ENCODE data around the gene FTO.

Gene FTO

GRCh38 chr16:53937161-53937880 lies 233.4 kb downstream of the FTO start:
- no peak overlapping the region for H3K9ac ChIP-seq (ENCODE audit: low read depth, low read length, poor library complexity)
- no peak overlapping the region for H3K23ac ChIP-seq (ENCODE audit: low read depth, low read length, poor library complexity)
- no peak overlapping the region for H2BK12ac ChIP-seq (ENCODE audit: low read length)
- H3K36me3 ChIP-seq (replicated peaks in 1 of 2; ENCODE audit: control insufficient read depth in 2 of 2, insufficient read depth in 2 of 2, low read length in 2 of 2): peaks cover 0 to 13% of the 10 kb centered on the region in 2 donors
- no peak overlapping the region for H4K91ac ChIP-seq (ENCODE audit: low read depth, low read length, poor library complexity)
- peaks cover 0 to 21% (median 0%) of the 10 kb centered on the region in 3 experiments for H3K27me3 ChIP-seq (ENCODE audit: control insufficient read depth in 3 of 3, insufficient read depth in 3 of 3, low read depth in 1 of 3, low read length in 3 of 3)
- peaks cover 0 to 8% of the 10 kb centered on the region in 2 donors for H3K9me3 ChIP-seq (replicated peaks in 1 of 2; ENCODE audit: control insufficient read depth in 2 of 2, insufficient read depth in 1 of 2, low read depth in 1 of 2, low read length in 2 of 2)
- H3K79me1 ChIP-seq (ENCODE audit: low read depth, low read length): no peaks in the 10 kb centered on the region
- peaks cover 12 to 36% of the 10 kb centered on the region in 2 donors for H3K4me1 ChIP-seq (ENCODE audit: control insufficient read depth in 2 of 2, insufficient read depth in 1 of 2, low read depth in 1 of 2, low read length in 2 of 2)
- no peak overlapping the region for H2BK5ac ChIP-seq (ENCODE audit: low read length)
- H3K18ac ChIP-seq (ENCODE audit: low read length): no peak overlapping the region
- H3K4me2 ChIP-seq (ENCODE audit: insufficient read depth, low read length, poor library complexity, severe bottlenecking): no peak overlapping the region
- peak overlapping the region; percentile 5 for H3K27ac ChIP-seq (replicated peaks; ENCODE audit: low read length)
- no peak overlapping the region for H2BK15ac ChIP-seq (ENCODE audit: low read length)
- WGBS, 2 donors (ENCODE audit: extremely low coverage in 2 of 2, insufficient read length in 2 of 2, insufficient replicate concordance in 1 of 2): no CpG with 5 or more reads among the region's 10 CpGs
- H2AFZ ChIP-seq (ENCODE audit: low read length): no peak overlapping the region
- no peak overlapping the region for H2BK120ac ChIP-seq (ENCODE audit: low read depth, low read length)
- no peak overlapping the region for H3K4ac ChIP-seq (ENCODE audit: low read length)
- no peak overlapping the region for H4K8ac ChIP-seq (ENCODE audit: low read depth, low read length)
- H2AK5ac ChIP-seq (ENCODE audit: low read depth, low read length): no peak overlapping the region
- no peak overlapping the region for H3K14ac ChIP-seq (ENCODE audit: low read length)
- peak; percentile 63 for DNase-seq (ENCODE audit: low spot score)
- no peak overlapping the region for H3K4me3 ChIP-seq (ENCODE audit: low read length in 2 of 2)

GRCh38 chr16:53944025-53944424 lies 240.1 kb downstream of the FTO start:
- no CpG with 5 or more reads among the region's 2 CpGs for WGBS, 2 donors (ENCODE audit: extremely low coverage in 2 of 2, insufficient read length in 2 of 2, insufficient replicate concordance in 1 of 2)
- H3K14ac ChIP-seq (ENCODE audit: low read length): no peak overlapping the region
- no peak overlapping the region for H3K9ac ChIP-seq (ENCODE audit: low read depth, low read length, poor library complexity)
- H3K27ac ChIP-seq (replicated peaks; ENCODE audit: low read length): no peak overlapping the region
- H2AK5ac ChIP-seq (ENCODE audit: low read depth, low read length): no peak overlapping the region
- H3K9me3 ChIP-seq (replicated peaks in 1 of 2; ENCODE audit: control insufficient read depth in 2 of 2, insufficient read depth in 1 of 2, low read depth in 1 of 2, low read length in 2 of 2): no peaks in the 10 kb centered on the region
- H3K4me2 ChIP-seq (ENCODE audit: insufficient read depth, low read length, poor library complexity, severe bottlenecking): no peak overlapping the region
- no peak overlapping the region for H3K4me3 ChIP-seq (ENCODE audit: low read length in 2 of 2)
- no peak overlapping the region for H3K4ac ChIP-seq (ENCODE audit: low read length)
- no peak for DNase-seq (ENCODE audit: low spot score)
- no peaks in the 10 kb centered on the region for H3K79me1 ChIP-seq (ENCODE audit: low read depth, low read length)
- no peak overlapping the region for H2BK15ac ChIP-seq (ENCODE audit: low read length)
- no peak overlapping the region for H2BK12ac ChIP-seq (ENCODE audit: low read length)
- no peak overlapping the region for H4K91ac ChIP-seq (ENCODE audit: low read depth, low read length, poor library complexity)
- H2BK120ac ChIP-seq (ENCODE audit: low read depth, low read length): no peak overlapping the region
- H3K27me3 ChIP-seq (ENCODE audit: control insufficient read depth in 3 of 3, insufficient read depth in 3 of 3, low read depth in 1 of 3, low read length in 3 of 3): peaks cover 0 to 23% (median 0%) of the 10 kb centered on the region in 3 experiments
- no peaks in the 10 kb centered on the region for H3K4me1 ChIP-seq (ENCODE audit: control insufficient read depth in 2 of 2, insufficient read depth in 1 of 2, low read depth in 1 of 2, low read length in 2 of 2)
- H2AFZ ChIP-seq (ENCODE audit: low read length): no peak overlapping the region
- no peaks in the 10 kb centered on the region for H3K36me3 ChIP-seq (replicated peaks in 1 of 2; ENCODE audit: control insufficient read depth in 2 of 2, insufficient read depth in 2 of 2, low read length in 2 of 2)
- H2BK5ac ChIP-seq (ENCODE audit: low read length): no peak overlapping the region
- no peak overlapping the region for H3K18ac ChIP-seq (ENCODE audit: low read length)
- no peak overlapping the region for H3K23ac ChIP-seq (ENCODE audit: low read depth, low read length, poor library complexity)
- H4K8ac ChIP-seq (ENCODE audit: low read depth, low read length): no peak overlapping the region

- Histone ChIP-seq H2BK12ac (ENCODE audit: low read length) (no peak overlapping the region), H2AFZ (ENCODE audit: low read length) (no peak overlapping the region), H3K9ac (ENCODE audit: low read depth, low read length, poor library complexity) (no peak overlapping the region), H3K4me2 (ENCODE audit: insufficient read depth, low read length, poor library complexity, severe bottlenecking) (no peak overlapping the region), H3K4me1 (ENCODE audit: control insufficient read depth in 2 of 2, insufficient read depth in 1 of 2, low read depth in 1 of 2, low read length in 2 of 2) (no peaks in the 10 kb centered on the region), H3K4ac (ENCODE audit: low read length) (no peak overlapping the region), H3K27me3 (ENCODE audit: control insufficient read depth in 3 of 3, insufficient read depth in 3 of 3, low read depth in 1 of 3, low read length in 3 of 3) (peaks cover 0 to 21% (median 0%) of the 10 kb centered on the region in 3 experiments), H3K18ac (ENCODE audit: low read length) (no peak overlapping the region), H3K36me3 (replicated peaks in 1 of 2; ENCODE audit: control insufficient read depth in 2 of 2, insufficient read depth in 2 of 2, low read length in 2 of 2) (no peaks in the 10 kb centered on the region), H3K27ac (replicated peaks; ENCODE audit: low read length) (no peak overlapping the region), H2BK120ac (ENCODE audit: low read depth, low read length) (no peak overlapping the region), H3K23ac (ENCODE audit: low read depth, low read length, poor library complexity) (no peak overlapping the region), H4K91ac (ENCODE audit: low read depth, low read length, poor library complexity) (no peak overlapping the region), H3K14ac (ENCODE audit: low read length) (no peak overlapping the region), H3K79me1 (ENCODE audit: low read depth, low read length) (no peaks in the 10 kb centered on the region), H2AK5ac (ENCODE audit: low read depth, low read length) (no peak overlapping the region), H3K4me3 (ENCODE audit: low read length in 2 of 2) (no peak overlapping the region), H2BK15ac (ENCODE audit: low read length) (no peak overlapping the region), H2BK5ac (ENCODE audit: low read length) (no peak overlapping the region), H3K9me3 (replicated peaks in 1 of 2; ENCODE audit: control insufficient read depth in 2 of 2, insufficient read depth in 1 of 2, low read depth in 1 of 2, low read length in 2 of 2) (no peaks in the 10 kb centered on the region), H4K8ac (ENCODE audit: low read depth, low read length) (no peak overlapping the region)
- no CpG with 5 or more reads among the region's 2 CpGs for WGBS, 2 donors (ENCODE audit: extremely low coverage in 2 of 2, insufficient read length in 2 of 2, insufficient replicate concordance in 1 of 2)
- peak; percentile 50 for DNase-seq (ENCODE audit: low spot score)
Measured at GRCh38 chr16:53945996-53946395, 242.0 kb downstream of the FTO start.

- Histone ChIP-seq H4K8ac (ENCODE audit: low read depth, low read length) (no peak overlapping the region), H2BK12ac (ENCODE audit: low read length) (no peak overlapping the region), H3K4me1 (ENCODE audit: control insufficient read depth in 2 of 2, insufficient read depth in 1 of 2, low read depth in 1 of 2, low read length in 2 of 2) (no peaks in the 10 kb centered on the region), H3K27me3 (ENCODE audit: control insufficient read depth in 3 of 3, insufficient read depth in 3 of 3, low read depth in 1 of 3, low read length in 3 of 3) (peaks cover 0 to 19% (median 0%) of the 10 kb centered on the region in 3 experiments), H3K18ac (ENCODE audit: low read length) (no peak overlapping the region), H3K9me3 (replicated peaks in 1 of 2; ENCODE audit: control insufficient read depth in 2 of 2, insufficient read depth in 1 of 2, low read depth in 1 of 2, low read length in 2 of 2) (no peaks in the 10 kb centered on the region), H3K4me3 (ENCODE audit: low read length in 2 of 2) (no peak overlapping the region), H2AK5ac (ENCODE audit: low read depth, low read length) (no peak overlapping the region), H3K9ac (ENCODE audit: low read depth, low read length, poor library complexity) (no peak overlapping the region), H4K91ac (ENCODE audit: low read depth, low read length, poor library complexity) (no peak overlapping the region), H2BK5ac (ENCODE audit: low read length) (no peak overlapping the region), H3K27ac (replicated peaks; ENCODE audit: low read length) (no peak overlapping the region), H3K14ac (ENCODE audit: low read length) (no peak overlapping the region), H3K23ac (ENCODE audit: low read depth, low read length, poor library complexity) (no peak overlapping the region), H2AFZ (ENCODE audit: low read length) (no peak overlapping the region), H2BK15ac (ENCODE audit: low read length) (no peak overlapping the region), H3K4ac (ENCODE audit: low read length) (no peak overlapping the region), H2BK120ac (ENCODE audit: low read depth, low read length) (no peak overlapping the region), H3K79me1 (ENCODE audit: low read depth, low read length) (no peaks in the 10 kb centered on the region), H3K4me2 (ENCODE audit: insufficient read depth, low read length, poor library complexity, severe bottlenecking) (no peak overlapping the region), H3K36me3 (replicated peaks in 1 of 2; ENCODE audit: control insufficient read depth in 2 of 2, insufficient read depth in 2 of 2, low read length in 2 of 2) (no peaks in the 10 kb centered on the region)
- no peak for DNase-seq (ENCODE audit: low spot score)
- WGBS, 2 donors (ENCODE audit: extremely low coverage in 2 of 2, insufficient read length in 2 of 2, insufficient replicate concordance in 1 of 2): no CpG with 5 or more reads among the region's 5 CpGs
Measured at GRCh38 chr16:53946746-53947386, 242.9 kb downstream of the FTO start.

Measured in neuronal stem cell (in vitro differentiated cells).